ENCODE results near the gene TTBK2. TPM values are rescaled to one million over a fixed set of nuclear protein-coding genes. Genes with fewer than 3 reads are reported as not detected.

Gene TTBK2
- total RNA-seq, 1 experiment from 2014 or later: 10.6 TPM

DNA sequence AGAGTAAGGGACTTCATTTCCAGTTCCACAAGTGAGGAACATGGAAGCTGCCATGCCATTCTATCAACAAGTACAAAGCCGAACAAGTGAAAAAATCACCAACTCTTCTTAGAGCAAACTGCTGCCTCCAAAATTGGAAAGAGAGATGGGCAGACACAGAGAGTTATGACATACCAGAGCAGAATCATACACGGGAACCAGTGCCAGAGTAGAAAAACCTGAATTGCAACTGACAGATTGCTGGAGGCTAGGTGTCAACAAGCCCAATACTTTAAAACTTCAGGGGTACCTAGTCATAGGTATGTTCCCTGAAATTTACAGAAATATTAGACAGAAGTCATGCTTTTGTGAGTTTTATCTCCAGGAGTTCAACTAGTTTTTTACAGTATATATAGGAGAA, 62.0 kb downstream of the TTBK2 start:
- Histone ChIP-seq H3K4me3 (replicated peaks in 1 of 2; ENCODE audit: low read depth in 1 of 2, low read length in 2 of 2) (no peak overlapping the region), H2AFZ (ENCODE audit: low read depth, low read length, poor library complexity, severe bottlenecking) (no peak overlapping the region), H3K9ac (ENCODE audit: low read length) (no peak overlapping the region), H3K9me3 (ENCODE audit: control insufficient read depth in 1 of 2, insufficient read depth in 1 of 2, low read depth in 1 of 2, low read length in 2 of 2) (no peaks in the 10 kb centered on the region), H3K27me3 (ENCODE audit: insufficient read depth, low read length) (no peaks in the 10 kb centered on the region), H3K36me3 (ENCODE audit: control insufficient read depth in 1 of 2, insufficient read depth in 2 of 2, low read length in 2 of 2) (no peaks in the 10 kb centered on the region), H4K20me1 (ENCODE audit: insufficient read depth) (no peaks in the 10 kb centered on the region), H3K9me2 (ENCODE audit: insufficient read depth) (no peaks in the 10 kb centered on the region), H3K4me2 (ENCODE audit: low read length) (no peak overlapping the region), H3K4me1 (ENCODE audit: control insufficient read depth in 1 of 2, insufficient read depth in 2 of 2, low read length in 2 of 2) (no peaks in the 10 kb centered on the region), H3K79me2 (ENCODE audit: insufficient read depth, low read length) (no peaks in the 10 kb centered on the region), H3K27ac (ENCODE audit: low read depth, low read length) (no peak overlapping the region)
- no TSS peak for BruUV-seq (replicated peaks)
- DNase-seq (ENCODE audit: low read depth, low spot score) (no peak), ATAC-seq (no peak)
- TF ChIP-seq, protein P1, sequence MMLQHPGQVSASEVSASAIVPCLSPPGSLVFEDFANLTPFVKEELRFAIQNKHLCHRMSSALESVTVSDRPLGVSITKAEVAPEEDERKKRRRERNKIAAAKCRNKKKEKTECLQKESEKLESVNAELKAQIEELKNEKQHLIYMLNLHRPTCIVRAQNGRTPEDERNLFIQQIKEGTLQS (IDR thresholded peaks at IDR 0.05): no peak
- TF ChIP-seq TCF7L2 (IDR thresholded peaks at IDR 0.05; ENCODE audit: borderline replicate concordance, extremely low read depth, insufficient read depth, insufficient read length) (no peak), POLR2AphosphoS5 (IDR thresholded peaks at IDR 0.05; ENCODE audit: low read depth, low read length) (no peak), FOSL1 (IDR thresholded peaks at IDR 0.05; ENCODE audit: low read depth) (no peak), POLR2A (IDR thresholded peaks at IDR 0.05; ENCODE audit: borderline replicate concordance, extremely low read depth, insufficient read depth, insufficient read length) (no peak), EZH2phosphoT487 (IDR thresholded peaks at IDR 0.05; ENCODE audit: borderline replicate concordance) (no peak), CEBPB (IDR thresholded peaks at IDR 0.05; ENCODE audit: low read depth) (no peak), EZH2 (IDR thresholded peaks at IDR 0.05) (no peak), SP1 (IDR thresholded peaks at IDR 0.05; ENCODE audit: low read depth) (no peak), SRF (IDR thresholded peaks at IDR 0.05; ENCODE audit: low read depth) (no peak), JUND (IDR thresholded peaks at IDR 0.05) (no peak), EGR1 (IDR thresholded peaks at IDR 0.05; ENCODE audit: low read depth) (no peak), YY1 (IDR thresholded peaks at IDR 0.05; ENCODE audit: extremely low read depth, insufficient replicate concordance, low read depth, low read length) (no peak), ZFX (IDR thresholded peaks at IDR 0.05) (no peak), CBX3 (IDR thresholded peaks at IDR 0.05; ENCODE audit: low read depth) (no peak), ZNF274 (IDR thresholded peaks at IDR 0.05; ENCODE audit: low read depth, low read length) (no peak), RAD21 (IDR thresholded peaks at IDR 0.05; ENCODE audit: low read depth) (no peak)
- TF ChIP-seq, protein P2, sequence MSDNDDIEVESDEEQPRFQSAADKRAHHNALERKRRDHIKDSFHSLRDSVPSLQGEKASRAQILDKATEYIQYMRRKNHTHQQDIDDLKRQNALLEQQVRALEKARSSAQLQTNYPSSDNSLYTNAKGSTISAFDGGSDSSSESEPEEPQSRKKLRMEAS (IDR thresholded peaks at IDR 0.05): no peak
- TF ChIP-seq, protein P3, sequence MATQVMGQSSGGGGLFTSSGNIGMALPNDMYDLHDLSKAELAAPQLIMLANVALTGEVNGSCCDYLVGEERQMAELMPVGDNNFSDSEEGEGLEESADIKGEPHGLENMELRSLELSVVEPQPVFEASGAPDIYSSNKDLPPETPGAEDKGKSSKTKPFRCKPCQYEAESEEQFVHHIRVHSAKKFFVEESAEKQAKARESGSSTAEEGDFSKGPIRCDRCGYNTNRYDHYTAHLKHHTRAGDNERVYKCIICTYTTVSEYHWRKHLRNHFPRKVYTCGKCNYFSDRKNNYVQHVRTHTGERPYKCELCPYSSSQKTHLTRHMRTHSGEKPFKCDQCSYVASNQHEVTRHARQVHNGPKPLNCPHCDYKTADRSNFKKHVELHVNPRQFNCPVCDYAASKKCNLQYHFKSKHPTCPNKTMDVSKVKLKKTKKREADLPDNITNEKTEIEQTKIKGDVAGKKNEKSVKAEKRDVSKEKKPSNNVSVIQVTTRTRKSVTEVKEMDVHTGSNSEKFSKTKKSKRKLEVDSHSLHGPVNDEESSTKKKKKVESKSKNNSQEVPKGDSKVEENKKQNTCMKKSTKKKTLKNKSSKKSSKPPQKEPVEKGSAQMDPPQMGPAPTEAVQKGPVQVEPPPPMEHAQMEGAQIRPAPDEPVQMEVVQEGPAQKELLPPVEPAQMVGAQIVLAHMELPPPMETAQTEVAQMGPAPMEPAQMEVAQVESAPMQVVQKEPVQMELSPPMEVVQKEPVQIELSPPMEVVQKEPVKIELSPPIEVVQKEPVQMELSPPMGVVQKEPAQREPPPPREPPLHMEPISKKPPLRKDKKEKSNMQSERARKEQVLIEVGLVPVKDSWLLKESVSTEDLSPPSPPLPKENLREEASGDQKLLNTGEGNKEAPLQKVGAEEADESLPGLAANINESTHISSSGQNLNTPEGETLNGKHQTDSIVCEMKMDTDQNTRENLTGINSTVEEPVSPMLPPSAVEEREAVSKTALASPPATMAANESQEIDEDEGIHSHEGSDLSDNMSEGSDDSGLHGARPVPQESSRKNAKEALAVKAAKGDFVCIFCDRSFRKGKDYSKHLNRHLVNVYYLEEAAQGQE (IDR thresholded peaks at IDR 0.05; ENCODE audit: low read depth): no peak
- TF ChIP-seq, protein P4, sequence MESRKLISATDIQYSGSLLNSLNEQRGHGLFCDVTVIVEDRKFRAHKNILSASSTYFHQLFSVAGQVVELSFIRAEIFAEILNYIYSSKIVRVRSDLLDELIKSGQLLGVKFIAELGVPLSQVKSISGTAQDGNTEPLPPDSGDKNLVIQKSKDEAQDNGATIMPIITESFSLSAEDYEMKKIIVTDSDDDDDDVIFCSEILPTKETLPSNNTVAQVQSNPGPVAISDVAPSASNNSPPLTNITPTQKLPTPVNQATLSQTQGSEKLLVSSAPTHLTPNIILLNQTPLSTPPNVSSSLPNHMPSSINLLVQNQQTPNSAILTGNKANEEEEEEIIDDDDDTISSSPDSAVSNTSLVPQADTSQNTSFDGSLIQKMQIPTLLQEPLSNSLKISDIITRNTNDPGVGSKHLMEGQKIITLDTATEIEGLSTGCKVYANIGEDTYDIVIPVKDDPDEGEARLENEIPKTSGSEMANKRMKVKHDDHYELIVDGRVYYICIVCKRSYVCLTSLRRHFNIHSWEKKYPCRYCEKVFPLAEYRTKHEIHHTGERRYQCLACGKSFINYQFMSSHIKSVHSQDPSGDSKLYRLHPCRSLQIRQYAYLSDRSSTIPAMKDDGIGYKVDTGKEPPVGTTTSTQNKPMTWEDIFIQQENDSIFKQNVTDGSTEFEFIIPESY (IDR thresholded peaks at IDR 0.05; ENCODE audit: extremely low read depth, insufficient replicate concordance, low read length): no peak
- intact Hi-C loops (cut with micrococcal nuclease): no loop called here
- RAD21 ChIA-PET (ENCODE audit: low non-redundant PET in 1 of 2, low total read pairs in 2 of 2, uncharacterized antibody in 2 of 2, unreplicated experiment in 2 of 2): no interaction called here
- CTCF ChIA-PET: no interaction called here
- POLR2A ChIA-PET: no interaction called here
